ENCODE data around the gene NKAIN4.

Gene NKAIN4

DNA sequence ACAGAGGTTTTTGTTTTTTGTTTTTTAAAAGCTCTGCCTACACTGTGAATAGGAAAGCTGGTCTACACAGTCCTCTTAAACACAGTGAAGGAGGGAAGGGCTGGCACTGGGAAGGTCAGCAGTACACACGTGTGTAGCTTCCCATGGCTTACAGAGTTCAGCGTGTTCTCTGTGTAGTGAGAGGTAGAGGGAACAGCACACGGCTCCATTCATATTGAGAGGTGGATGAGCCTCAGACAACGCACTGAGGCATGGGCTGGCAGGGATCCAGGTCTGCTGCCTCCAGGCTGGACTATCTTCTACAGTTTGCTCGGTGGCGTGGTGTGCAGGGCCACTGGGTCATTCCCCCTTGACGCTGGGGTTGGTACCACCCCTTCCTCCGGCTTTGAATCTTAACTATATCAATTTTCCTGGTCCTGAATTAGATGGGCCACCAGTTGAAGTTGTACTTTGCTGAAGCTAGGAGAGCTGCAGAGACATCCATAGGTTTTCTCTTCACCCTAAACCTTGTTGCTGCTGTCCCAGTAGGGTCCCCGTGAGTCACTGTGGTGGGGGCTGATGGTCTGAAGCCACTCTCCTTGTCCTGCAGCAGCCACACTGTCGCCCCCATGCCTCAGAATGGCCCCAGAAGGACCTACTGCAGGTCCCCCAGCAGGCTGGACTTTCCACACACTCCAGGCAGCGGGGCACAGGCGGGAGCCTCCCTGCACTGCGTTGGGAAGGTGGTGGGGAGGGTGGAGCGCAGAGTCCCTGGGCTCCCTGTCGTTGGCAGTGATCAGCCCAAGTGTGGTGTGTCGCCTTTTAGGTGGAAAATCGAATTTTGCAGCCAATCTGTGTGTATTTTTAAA, 20.3 kb upstream of the NKAIN4 start:
- DNase-seq (ENCODE audit: extremely low spot score): no peak
- POLR2A ChIA-PET: no interaction called here
- CTCF ChIA-PET: no interaction called here
- no peak for TF ChIP-seq BHLHE40 (IDR thresholded peaks at IDR 0.05; ENCODE audit: borderline replicate concordance)
- no peak for TF ChIP-seq ARNT (IDR thresholded peaks at IDR 0.05)
- no peak for TF ChIP-seq HDGF (IDR thresholded peaks at IDR 0.05; ENCODE audit: borderline replicate concordance)
- TF ChIP-seq CTBP1 (IDR thresholded peaks at IDR 0.05; ENCODE audit: borderline replicate concordance): no peak
- no peak for TF ChIP-seq LEF1 (IDR thresholded peaks at IDR 0.05; ENCODE audit: borderline replicate concordance)
- no peak for TF ChIP-seq FOXK2 (IDR thresholded peaks at IDR 0.05)
- TF ChIP-seq ZNF384 (IDR thresholded peaks at IDR 0.05): no peak
- TF ChIP-seq, protein P1, sequence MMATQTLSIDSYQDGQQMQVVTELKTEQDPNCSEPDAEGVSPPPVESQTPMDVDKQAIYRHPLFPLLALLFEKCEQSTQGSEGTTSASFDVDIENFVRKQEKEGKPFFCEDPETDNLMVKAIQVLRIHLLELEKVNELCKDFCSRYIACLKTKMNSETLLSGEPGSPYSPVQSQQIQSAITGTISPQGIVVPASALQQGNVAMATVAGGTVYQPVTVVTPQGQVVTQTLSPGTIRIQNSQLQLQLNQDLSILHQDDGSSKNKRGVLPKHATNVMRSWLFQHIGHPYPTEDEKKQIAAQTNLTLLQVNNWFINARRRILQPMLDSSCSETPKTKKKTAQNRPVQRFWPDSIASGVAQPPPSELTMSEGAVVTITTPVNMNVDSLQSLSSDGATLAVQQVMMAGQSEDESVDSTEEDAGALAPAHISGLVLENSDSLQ (IDR thresholded peaks at IDR 0.05): no peak

DNA sequence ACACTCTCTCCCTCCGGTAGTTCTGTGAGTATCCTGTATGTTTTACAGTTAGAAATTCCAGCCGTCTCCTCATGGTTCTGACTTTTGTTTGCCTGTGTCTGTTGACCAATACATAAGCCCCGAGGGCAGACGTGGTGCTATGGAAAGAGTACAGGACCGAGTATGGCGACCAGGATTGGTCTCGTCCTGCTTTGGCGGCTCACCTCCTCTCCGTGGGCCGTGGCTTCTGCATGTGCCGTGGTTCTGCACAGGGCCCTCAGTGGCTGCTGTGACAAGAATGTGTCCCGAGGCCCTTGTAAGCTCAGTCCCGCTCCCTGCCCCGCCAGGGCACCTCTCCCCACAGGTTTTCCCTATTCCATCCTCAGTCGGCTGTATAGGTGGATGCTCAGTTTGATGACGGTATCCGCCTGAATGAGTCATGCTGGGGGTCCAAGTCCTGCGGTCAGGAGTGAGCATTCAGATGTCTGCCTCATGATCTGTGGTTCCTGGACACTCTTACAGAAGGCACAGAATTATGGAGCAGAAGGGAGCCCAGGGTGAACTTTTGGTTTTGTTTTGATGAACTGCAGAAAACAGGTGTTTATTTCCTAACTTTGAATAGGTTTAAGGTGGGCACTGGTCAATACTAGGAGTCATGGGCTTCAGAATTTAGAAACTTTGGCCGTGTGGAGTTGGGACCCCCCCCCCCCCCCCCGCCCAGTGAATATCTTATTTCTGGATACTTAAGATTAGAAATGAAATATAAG, 19.5 kb upstream of the NKAIN4 start:
- DNase-seq (ENCODE audit: extremely low spot score): no peak
- TF ChIP-seq FOXK2 (IDR thresholded peaks at IDR 0.05) (no peak), ARNT (IDR thresholded peaks at IDR 0.05) (no peak), LEF1 (IDR thresholded peaks at IDR 0.05; ENCODE audit: borderline replicate concordance) (no peak), NFRKB (IDR thresholded peaks at IDR 0.05) (no peak), FOXA1 (IDR thresholded peaks at IDR 0.05) (no peak)
- POLR2A ChIA-PET: interaction anchor here (1.4 kb wide), 1 partner anchor 18 kb away, joined by 6 read pairs; no protein-coding TSS in a partner anchor
- CTCF ChIA-PET: no interaction called here

DNA sequence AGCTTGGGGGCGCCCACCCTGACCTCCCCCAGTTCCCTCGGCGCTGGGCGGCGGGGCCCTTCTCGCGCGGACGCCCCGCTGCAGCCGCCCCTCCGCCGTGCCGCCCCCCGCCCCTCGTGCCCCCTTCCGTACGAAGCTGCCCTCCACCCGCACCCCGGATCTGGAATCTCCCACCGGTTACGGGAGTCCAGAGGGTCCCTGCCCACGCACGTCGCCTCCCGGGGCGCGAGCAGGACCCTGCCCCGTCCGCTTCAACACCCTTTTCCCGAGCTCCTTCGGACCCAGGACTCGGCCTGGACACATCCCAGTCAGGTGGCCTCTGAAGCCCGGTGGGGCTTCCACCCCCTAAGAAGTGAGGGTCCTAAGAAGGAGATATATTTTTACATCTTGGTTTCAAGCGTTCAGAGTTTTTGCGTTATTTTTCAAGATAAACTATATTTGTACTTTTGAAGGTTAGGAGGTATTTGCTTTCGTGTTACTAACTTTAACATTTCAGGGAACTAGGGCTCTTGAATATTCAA, 18.9 kb upstream of the NKAIN4 start:
- DNase-seq (ENCODE audit: extremely low spot score): no peak
- ChIA-PET CTCF (interaction anchor here (1.2 to 1.6 kb wide), 2 partner anchors 50 to 75 kb away, joined by 3 to 12 read pairs; no protein-coding TSS in a partner anchor), POLR2A (interaction anchor here (1.0 to 1.4 kb wide), 6 partner anchors 12 to 47 kb away, joined by 3 to 6 read pairs (median 3); no protein-coding TSS in a partner anchor)
- TF ChIP-seq FOXM1 (IDR thresholded peaks at IDR 0.05; ENCODE audit: borderline replicate concordance): no peak

DNA sequence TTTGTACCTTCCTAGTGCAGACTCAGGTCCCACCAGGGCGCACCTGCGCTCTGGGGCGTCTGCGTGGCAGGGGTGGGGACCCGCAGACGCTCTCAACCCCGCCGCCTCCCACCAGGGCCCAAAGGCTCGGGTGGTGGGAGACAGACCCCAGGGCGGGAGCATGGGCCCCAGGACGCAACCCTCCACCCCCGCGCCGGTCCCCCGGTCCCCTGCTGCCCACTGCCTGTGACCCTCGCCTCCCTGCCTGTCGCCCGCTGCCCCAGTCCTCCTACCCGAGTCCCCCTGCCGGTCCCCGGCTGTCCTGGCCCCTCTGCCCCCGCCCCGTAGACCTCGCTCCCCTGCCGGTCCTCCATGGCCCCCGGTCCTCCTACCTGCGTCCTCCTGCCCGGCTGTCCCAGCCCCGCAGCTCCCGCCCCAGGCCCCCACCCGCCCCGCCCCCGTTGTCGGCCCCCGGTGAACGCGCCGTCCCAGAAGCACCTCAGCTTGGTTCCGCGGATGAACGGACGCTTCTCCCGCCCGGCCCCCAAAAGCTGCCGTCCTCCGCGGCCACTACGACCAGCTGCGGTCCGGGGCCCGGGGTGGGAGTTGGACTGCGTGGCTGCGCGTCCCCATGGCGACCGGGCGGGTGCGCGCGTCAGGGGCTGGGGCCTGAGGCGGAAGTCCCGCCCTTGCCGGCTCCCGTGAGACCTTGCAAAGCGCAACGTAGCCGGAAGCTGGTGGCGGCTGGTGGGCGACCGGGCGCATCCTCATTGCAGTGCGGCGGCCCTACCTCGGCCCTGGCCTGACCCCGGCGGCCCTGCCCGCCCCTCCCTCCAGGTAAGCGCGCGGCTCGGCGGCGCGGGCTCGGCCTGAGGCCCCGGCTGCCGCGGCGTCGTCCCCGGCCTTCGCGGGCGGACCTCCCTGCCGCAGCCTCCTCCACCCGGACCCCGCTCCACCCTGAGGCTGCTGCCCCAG, 18.1 kb upstream of the NKAIN4 start, which contains the start of gene ARFGAP1:
Gene ARFGAP1, plus strand, starts transcription at position 709 of the 954 bp plus-strand sequence. CDS start 2,768 bp downstream, outside the sequence.
- ChIA-PET CTCF (interaction anchor here (1.2 to 1.6 kb wide), 2 partner anchors 49 to 74 kb away, joined by 3 to 12 read pairs; no protein-coding TSS in a partner anchor), POLR2A (interaction anchor here (1.0 to 1.4 kb wide), 7 partner anchors 11 to 46 kb away, joined by 3 to 6 read pairs (median 3); no protein-coding TSS in a partner anchor)
- TF ChIP-seq BHLHE40 (IDR thresholded peaks at IDR 0.05; ENCODE audit: borderline replicate concordance) (no peak), TARDBP (IDR thresholded peaks at IDR 0.05) (no peak), ELF4 (IDR thresholded peaks at IDR 0.05) (peak; percentile 31; the same call in 1 of the 2 replicates)
- DNase-seq (ENCODE audit: extremely low spot score): peak; percentile 98

DNA sequence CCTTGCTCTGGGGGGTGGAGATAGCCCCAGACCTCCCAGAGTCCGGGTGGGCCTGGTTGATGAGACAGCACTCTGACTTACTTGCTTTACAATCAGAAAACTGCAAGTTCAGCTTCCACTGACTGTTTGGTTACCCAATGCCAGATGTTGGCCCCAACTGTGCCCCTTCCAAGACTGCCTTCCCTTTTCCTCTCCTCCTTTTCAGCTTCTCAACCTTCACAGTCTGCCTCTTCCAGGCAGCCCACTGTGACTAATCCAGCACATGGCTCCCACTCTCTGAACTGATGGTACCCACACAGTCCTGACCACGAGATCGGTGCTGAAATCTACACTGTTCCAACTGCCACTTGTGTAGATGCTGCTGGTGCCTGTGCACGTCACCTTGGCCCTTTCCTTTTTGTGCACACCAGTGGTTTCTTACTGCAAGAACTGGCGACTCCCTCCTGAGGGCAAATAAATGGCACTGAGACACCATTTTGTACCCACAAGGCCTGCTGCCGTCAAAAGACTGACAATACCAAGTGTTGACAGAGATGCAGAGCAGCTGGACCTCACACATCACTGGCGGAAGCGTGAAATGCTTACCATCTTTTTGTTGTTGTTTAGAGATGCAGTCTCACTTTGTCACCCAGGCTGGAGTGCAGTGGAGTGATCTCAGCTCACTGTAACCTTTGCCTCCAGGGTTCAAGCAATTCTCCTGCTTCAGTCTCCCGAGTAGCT, 16.5 kb upstream of the NKAIN4 start:
- DNase-seq (ENCODE audit: extremely low spot score): no peak
- ChIA-PET POLR2A (no interaction called here), CTCF (no interaction called here)
- no peak for TF ChIP-seq ZNF384 (IDR thresholded peaks at IDR 0.05)
- no peak for TF ChIP-seq SUZ12 (IDR thresholded peaks at IDR 0.05)
- no peak for TF ChIP-seq HDGF (IDR thresholded peaks at IDR 0.05; ENCODE audit: borderline replicate concordance)
- no peak for TF ChIP-seq L3MBTL2 (conservative IDR thresholded peaks at IDR 0.05)
- no peak for TF ChIP-seq FOXM1 (IDR thresholded peaks at IDR 0.05; ENCODE audit: borderline replicate concordance)
- TF ChIP-seq, protein P1 (IDR thresholded peaks at IDR 0.05): no peak
- TF ChIP-seq NFRKB (IDR thresholded peaks at IDR 0.05): no peak
- no peak for TF ChIP-seq TARDBP (IDR thresholded peaks at IDR 0.05)
- TF ChIP-seq LEF1 (IDR thresholded peaks at IDR 0.05; ENCODE audit: borderline replicate concordance): no peak
- TF ChIP-seq FOXA1 (IDR thresholded peaks at IDR 0.05): no peak
- TF ChIP-seq FOXK2 (IDR thresholded peaks at IDR 0.05): no peak
- TF ChIP-seq BHLHE40 (IDR thresholded peaks at IDR 0.05; ENCODE audit: borderline replicate concordance): no peak

DNA sequence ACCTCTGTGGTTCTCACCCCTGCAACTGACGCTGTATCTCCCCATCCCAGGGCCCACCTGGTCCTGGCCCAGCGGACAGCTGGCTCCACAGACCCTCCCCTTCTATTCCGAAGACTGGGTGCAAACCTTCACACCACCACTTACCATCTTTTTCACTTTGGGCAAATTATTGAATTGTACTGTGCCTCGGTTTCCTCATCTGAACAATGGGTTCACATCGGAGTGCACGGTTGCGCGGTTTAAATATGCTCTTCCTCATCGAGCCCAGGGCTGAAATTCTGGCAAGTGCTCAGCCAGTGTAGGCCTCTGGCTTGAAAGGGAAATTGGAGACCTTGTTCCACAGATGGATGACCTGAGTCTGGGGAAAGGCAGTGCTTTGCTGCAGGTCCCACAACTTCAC, 15.5 kb upstream of the NKAIN4 start:
- no peak for TF ChIP-seq LEF1 (IDR thresholded peaks at IDR 0.05; ENCODE audit: borderline replicate concordance)
- TF ChIP-seq HDGF (IDR thresholded peaks at IDR 0.05; ENCODE audit: borderline replicate concordance): no peak
- no peak for TF ChIP-seq FOXA1 (IDR thresholded peaks at IDR 0.05)
- TF ChIP-seq SUZ12 (IDR thresholded peaks at IDR 0.05): no peak
- TF ChIP-seq L3MBTL2 (conservative IDR thresholded peaks at IDR 0.05): no peak
- DNase-seq (ENCODE audit: extremely low spot score): no peak
- ChIA-PET POLR2A (no interaction called here), CTCF (no interaction called here)
